GM10847 (cell line): Measurements from ENCODE around the gene MMP28.

ENCODE experiments used
- POLR2A ChIP-seq: IDR thresholded peaks from 2 replicates; pipeline ENCODE4 v1.6.1; 2011; ENCODE audit not compliant: insufficient read length; ENCODE audit errors: extremely low read depth

The MMP28 gene

GRCh38 chr17:35742496-35742895, 52.9 kb downstream of the MMP28 start:
- TF ChIP-seq POLR2A = no peak

- TF ChIP-seq POLR2A = no peak
Observed at GRCh38 chr17:35740997-35741931, 54.2 kb downstream of the MMP28 start.

GRCh38 chr17:35740216-35740615, 55.2 kb downstream of the MMP28 start:
- no peak for TF ChIP-seq POLR2A

- TF ChIP-seq POLR2A = no peak
Observed at GRCh38 chr17:35738519-35739133, 56.8 kb downstream of the MMP28 start.

- TF ChIP-seq POLR2A = no peak
Observed at GRCh38 chr17:35736236-35736635, 59.2 kb downstream of the MMP28 start.

- TF ChIP-seq POLR2A = no peak
Observed at GRCh38 chr17:35735036-35735805, 60.2 kb downstream of the MMP28 start.

GRCh38 chr17:35734396-35734795, 61.0 kb downstream of the MMP28 start:
- TF ChIP-seq POLR2A = no peak

- no peak for TF ChIP-seq POLR2A
Observed at GRCh38 chr17:35733366-35733765, 62.1 kb downstream of the MMP28 start.

GRCh38 chr17:35732806-35733136, 62.7 kb downstream of the MMP28 start:
- TF ChIP-seq POLR2A = no peak

GRCh38 chr17:35731917-35732805, 63.3 kb downstream of the MMP28 start:
- TF ChIP-seq POLR2A = no peak

GRCh38 chr17:35731239-35731916, 64.1 kb downstream of the MMP28 start, which contains the start of gene RASL10B:
Gene RASL10B (plus strand): TSS chr17:35731639. CDS start chr17:35735185, 3,546 bp downstream.
- no peak for TF ChIP-seq POLR2A

GRCh38 chr17:35730400-35731005, 64.9 kb downstream of the MMP28 start:
- TF ChIP-seq POLR2A = no peak

- no peak for TF ChIP-seq POLR2A
Observed at GRCh38 chr17:35729405-35729833, 66.0 kb downstream of the MMP28 start.

- no peak for TF ChIP-seq POLR2A
Observed at GRCh38 chr17:35728551-35728950, 66.9 kb downstream of the MMP28 start.
